Activated T-cell treated with anti-CD3 and anti-CD28 coated beads for 24 hours (primary cell): Measurements from ENCODE around the gene XK.
"Not testable (repeated sequence)": the region's sequence is repeated elsewhere in the genome, so short reads cannot be mapped to it uniquely, and the experiment has no call there.

ENCODE experiments used
- DNase-seq: peaks from one replicate; pipeline ENCODE4 v3.0.0-alpha.2; 2020; ENCODE audit warnings: low read depth

The XK gene

DNA sequence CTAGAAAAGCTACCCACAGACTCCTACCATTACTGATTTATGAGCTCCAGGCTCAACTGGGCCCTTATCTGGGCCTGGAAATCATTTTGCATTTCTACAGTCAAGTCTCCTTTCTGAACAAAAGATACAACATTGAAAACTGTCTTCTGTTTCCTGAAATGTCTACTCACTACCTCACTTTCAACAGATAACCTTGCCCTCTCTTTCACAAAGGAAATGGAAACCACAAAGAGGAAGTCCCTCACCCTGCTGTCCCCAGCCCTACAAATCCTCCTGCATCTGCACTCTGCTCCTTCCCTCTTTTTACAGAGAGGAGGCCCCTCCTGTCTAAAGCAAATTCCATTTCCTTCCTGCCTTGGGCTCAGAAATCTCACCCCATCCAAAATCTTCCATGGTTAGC is 69.4 kb downstream of the XK start:
- no peak for DNase-seq

DNA sequence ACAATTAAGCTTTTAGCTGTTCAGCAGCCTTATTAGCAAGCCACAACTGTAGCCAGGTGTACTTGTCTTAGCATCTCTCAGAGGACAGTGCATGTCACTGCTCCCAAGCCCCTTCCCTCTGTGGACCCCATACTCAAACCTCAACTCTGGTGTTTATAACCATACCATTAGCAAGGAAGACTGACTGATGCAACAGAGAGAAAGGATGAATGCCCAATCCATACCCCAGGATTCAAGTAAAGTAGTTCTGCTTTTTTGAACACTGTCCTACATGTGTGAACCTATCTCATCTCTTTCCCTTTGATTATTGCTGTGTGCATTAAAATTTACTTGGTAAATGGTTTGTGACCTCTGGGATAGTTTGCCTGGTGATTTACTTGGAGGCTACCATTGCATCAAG is 71.5 kb downstream of the XK start:
- DNase-seq = no peak

DNA sequence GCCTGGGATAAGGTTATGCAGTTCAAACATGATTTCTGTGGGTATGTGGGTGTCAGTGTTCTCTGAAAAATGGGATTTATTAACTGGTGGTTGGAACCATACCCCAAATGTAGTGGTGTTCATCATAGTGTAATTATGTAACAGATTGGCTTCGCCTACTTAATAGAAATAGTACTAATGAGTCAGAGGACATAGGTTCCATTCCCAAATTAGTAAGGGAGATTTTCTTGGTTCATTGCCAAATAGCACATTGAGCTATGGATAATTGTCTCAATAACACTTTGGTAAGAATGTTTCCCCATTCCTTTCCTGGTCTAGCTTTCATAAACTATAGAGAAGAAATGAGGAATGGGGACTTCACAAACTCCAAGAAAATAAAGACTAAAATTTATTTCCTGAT is 73.8 kb downstream of the XK start:
- no peak for DNase-seq

DNA sequence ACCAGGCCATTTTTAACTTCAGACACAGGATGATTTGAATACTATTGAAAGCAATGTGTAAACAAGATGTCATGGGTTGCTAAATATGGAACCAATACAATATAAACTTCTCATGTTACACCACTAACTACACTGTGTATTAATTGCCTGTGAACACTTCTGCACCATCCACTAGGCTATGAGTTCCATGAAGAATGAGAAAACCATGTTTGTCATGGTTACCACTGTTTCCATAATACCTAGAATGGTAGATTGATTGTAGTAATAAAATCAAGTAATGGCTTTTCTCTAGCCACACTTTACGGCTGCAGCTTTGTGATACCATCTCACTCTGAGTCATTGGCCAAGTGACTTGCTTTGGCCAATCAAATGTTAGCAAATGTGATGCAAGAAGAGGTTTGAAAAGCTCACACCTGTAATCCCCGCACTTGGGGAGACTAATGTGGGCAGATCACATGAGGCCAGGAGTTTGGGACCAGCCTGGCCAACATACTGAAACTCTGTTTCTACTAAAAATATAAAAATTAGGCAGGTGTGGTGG is 74.4 kb downstream of the XK start:
- DNase-seq = no peak

DNA sequence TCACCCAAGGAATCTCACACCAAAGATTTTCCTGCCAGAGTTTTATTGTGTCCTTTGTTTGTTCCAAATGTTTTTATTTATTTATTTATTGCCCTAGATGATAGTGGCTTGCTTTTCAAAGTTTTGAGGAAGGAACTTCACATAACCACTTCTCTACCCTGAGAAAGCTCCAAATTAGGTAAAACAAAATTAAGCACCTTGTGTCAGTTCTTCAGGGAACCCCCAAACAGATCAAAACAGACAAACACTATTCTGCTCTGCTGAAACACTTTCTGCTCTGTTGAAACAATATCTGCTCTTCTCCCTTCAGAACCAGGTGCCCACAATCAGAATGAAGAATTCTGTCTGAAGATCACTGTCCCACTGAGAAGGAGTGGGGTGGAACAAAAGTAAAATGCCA is 77.8 kb downstream of the XK start:
- no peak for DNase-seq

DNA sequence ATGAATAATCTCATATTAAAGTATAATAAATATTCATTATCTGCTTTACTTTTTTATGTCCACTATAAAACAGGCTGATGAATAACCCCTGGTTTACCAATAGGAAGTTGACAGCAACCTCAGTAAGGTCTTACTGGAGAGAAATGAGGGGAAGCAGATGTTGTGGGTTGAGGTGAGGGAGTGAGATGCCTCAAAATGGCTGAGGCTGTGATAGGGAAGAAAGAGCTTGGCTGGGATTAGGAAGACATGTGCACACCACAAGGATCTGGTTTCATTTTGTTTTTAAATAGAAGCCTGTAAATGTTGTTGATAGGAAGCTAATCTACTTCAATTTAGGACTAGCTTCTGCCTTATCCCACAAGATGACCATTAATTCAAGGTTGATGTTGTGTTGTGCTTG is 79.9 kb downstream of the XK start:
- DNase-seq = no peak

DNA sequence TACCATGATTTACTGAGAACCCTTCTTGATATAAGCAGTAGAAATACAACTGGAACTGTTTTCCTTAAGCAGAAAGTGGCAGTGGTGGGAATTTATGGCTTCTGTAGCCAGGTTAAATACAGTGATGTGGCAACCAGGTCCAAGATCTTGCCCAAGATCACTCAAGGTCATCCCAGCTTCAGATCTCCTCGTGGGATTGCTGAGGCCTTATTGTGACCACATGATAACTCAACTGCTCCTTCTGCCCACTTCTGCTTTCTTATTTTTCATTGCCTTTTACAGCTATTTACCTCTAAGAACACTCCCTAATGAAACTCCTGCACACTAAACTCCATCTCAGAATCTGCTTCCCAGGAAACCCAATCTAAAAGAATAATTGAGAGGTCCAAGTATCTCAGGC is 81.8 kb downstream of the XK start:
- DNase-seq = no peak

DNA sequence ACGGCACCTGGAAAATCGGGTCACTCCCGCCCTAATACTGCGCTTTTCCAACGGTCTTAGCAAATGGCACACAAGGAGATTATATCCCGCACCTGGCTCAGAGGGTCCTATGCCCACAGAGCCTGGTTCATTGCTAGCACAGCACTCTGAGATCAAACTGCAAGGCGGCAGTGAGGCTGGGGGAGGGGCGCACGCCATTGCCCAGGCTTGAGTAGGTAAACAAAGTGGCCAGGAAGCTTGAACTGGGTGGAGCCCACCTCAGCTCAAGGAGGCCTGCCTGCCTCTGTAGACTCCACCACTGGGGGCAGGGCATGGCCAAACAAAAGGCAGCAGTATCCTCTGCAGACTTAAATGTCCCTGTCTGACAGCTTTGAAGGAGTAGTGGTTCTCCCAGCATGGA is 83.3 kb downstream of the XK start:
- DNase-seq = not testable (repeated sequence)

DNA sequence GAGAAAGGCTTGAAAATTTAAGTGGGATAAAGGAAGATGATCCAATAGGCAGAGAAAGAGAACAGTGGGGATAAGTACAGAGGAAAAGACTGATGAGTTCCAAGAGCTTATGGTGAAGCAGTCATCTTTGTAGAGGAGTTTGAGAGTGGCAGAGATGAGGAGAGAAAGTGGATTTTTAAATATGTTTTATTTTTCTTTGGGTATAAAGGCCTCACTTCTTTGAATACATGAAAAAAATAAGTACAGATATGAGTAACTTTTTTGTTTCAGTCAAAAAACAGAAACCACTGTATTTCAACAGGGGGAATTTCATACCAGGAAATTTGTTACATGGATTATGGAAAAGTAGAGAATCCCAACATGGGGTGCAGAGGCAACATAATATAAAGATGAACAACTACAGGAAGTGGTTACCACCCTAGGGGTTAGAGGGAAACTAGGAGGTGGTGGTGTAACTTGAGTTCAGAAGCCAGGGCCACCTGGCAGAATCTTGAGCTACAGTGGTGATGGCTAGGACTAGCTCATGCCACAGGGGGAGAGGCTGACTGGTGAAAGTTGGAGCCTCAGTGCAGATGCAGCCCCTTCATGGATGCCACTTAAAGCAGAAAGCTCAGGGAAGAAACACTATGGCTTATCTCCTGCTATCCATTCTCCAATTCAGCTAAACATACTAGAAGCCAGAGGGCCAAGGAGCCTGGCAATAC is 90.8 kb downstream of the XK start:
- no peak for DNase-seq

DNA sequence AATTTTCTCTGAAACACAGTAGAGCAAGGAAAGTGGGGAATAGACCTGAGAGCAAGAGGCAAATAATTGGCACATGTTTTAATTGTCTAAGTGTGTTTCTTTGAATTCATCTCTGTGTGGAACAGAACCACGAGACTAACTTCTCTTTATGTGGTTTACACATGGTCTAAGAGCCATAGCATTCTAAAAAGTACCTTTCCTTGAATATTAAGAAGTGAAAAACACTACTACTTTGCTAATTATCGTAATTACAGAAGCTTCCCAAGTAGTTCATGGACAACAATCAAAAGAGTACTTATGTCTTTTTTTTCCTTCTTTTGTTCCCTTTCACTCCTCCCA is 91.4 kb downstream of the XK start:
- no peak for DNase-seq

DNA sequence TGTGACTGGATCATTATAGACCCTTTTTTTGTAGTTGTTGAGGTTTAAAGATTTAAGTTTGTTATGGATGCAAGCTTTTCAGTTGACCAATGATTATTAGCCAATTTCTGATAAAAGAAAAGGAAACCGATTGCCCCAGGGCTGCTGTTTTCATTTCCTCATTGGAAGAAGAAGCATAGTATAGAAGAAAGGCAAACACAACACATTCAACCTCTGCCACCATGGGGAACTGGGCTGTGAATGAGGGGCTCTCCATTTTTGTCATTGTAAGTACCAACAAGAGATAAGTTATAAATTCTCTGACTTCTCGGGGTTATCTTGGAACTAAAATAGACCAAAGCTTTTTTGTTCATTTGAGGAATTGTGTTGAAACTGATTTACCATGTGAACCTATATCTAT is 94.3 kb downstream of the XK start, which contains the start of gene CYBB:
Gene CYBB, plus strand, starts transcription at position 203 of the 400 bp plus-strand sequence. Its CDS starts 19 bp downstream, at position 222.
- DNase-seq = no peak

DNA sequence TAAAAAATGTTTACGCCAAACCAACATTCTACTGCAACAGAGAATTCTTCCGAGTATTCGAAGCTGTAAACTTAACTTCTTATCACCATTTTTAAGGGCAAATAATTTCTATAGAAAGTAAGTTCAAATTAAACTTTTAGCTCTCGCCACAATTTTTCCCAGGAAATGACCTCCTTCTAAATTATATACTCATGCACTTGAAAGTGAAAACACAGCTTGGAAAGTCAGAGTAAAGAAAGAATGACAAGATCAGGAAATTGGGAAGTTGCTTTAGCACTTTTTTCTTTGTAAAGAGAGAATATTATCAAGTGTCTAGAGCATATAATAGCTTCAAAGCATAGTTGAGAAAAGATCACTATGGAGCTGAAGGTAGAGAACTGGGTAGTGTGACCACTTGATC is 95.5 kb downstream of the XK start:
- DNase-seq = no peak
